Hepatocyte (in vitro differentiated cells): ENCODE data around the gene CCDC60.

ENCODE experiments used
- EZH2 ChIP-seq: fragments of 200-600 bp; sonication (generic); IDR thresholded peaks from 2 replicates; pipeline ENCODE4 v1.6.1; 2016; ENCODE audit warnings: antibody characterized with exemption, mild to moderate bottlenecking, borderline replicate concordance
- EZH2phosphoT487 ChIP-seq: fragments of 200-600 bp; sonication (generic); IDR thresholded peaks from one replicate; pipeline ENCODE4 v1.6.1; 2018; ENCODE audit warnings: antibody characterized with exemption, mild to moderate bottlenecking, low read depth, moderate library complexity; ENCODE audit not compliant: unreplicated experiment, severe bottlenecking
- TF ChIP-seq, protein P1 (sequence below): fragments of 200-600 bp; sonication (generic); IDR thresholded peaks from 2 replicates; pipeline ENCODE4 v1.5.1; 2016; ENCODE audit warnings: antibody characterized with exemption, mild to moderate bottlenecking; ENCODE audit not compliant: poor library complexity

- TF ChIP-seq, protein P1, sequence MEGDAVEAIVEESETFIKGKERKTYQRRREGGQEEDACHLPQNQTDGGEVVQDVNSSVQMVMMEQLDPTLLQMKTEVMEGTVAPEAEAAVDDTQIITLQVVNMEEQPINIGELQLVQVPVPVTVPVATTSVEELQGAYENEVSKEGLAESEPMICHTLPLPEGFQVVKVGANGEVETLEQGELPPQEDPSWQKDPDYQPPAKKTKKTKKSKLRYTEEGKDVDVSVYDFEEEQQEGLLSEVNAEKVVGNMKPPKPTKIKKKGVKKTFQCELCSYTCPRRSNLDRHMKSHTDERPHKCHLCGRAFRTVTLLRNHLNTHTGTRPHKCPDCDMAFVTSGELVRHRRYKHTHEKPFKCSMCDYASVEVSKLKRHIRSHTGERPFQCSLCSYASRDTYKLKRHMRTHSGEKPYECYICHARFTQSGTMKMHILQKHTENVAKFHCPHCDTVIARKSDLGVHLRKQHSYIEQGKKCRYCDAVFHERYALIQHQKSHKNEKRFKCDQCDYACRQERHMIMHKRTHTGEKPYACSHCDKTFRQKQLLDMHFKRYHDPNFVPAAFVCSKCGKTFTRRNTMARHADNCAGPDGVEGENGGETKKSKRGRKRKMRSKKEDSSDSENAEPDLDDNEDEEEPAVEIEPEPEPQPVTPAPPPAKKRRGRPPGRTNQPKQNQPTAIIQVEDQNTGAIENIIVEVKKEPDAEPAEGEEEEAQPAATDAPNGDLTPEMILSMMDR: no peak
- TF ChIP-seq EZH2: no peak
- no peak for TF ChIP-seq EZH2phosphoT487
Measured at GRCh38 chr12:119374635-119375034, 40.1 kb downstream of the CCDC60 start.
